A673 (cell line): ENCODE results near the gene SEMA6D. TPM values are rescaled to one million over a fixed set of nuclear protein-coding genes. Genes with fewer than 3 reads are reported as not detected.

Experiments
- Bru-seq: library from RNA; stranded (reverse); fragments of 400-500 nt; gene quantifications from one replicate; lab custom pipeline; 2021; lab: Mats Ljungman, UMichigan
- BruChase-seq, 2 experiments: library from RNA; stranded (reverse); fragments of 400-500 nt; gene quantifications; one replicate each; lab custom pipeline; 2021; lab: Mats Ljungman, UMichigan
- BruUV-seq: library from RNA; stranded (reverse); fragments of 400-500 nt; replicated peaks from 2 replicates; lab custom pipeline; 2021; lab: Mats Ljungman, UMichigan
- CTCF ChIA-PET: fragments of 300-600 bp; sonication (Branson Sonifier 250); formaldehyde crosslinking; loops from one replicate; lab custom pipeline; 2022; ENCODE audit warnings: antibody characterized with exemption; lab: Charles Lee
- POLR2A ChIA-PET: fragments of 300-600 bp; sonication (Branson Sonifier 250); formaldehyde crosslinking; loops from one replicate; lab custom pipeline; 2022; ENCODE audit warnings: antibody characterized with exemption; ENCODE audit not compliant: low non-redundant PET; lab: Charles Lee
- DNase-seq: peaks from one replicate; pipeline ENCODE4 v3.0.0-alpha.2; 2015; ENCODE audit warnings: low spot score
- H3K27ac ChIP-seq: fragments of 200-600 bp; sonication (generic); 2 replicates; pipeline ENCODE4 v1.5.1; 2016; ENCODE audit warnings: mixed run types, low read depth, mild to moderate bottlenecking, mixed read lengths, antibody characterized with exemption, low read length; ENCODE audit not compliant: poor library complexity, severe bottlenecking
- H3K27me3 ChIP-seq: fragments of 200-600 bp; sonication (generic); replicated peaks from 2 replicates; pipeline ENCODE4 v1.6.1; 2017; ENCODE audit warnings: mixed run types, low read depth, mild to moderate bottlenecking, mixed read lengths, antibody characterized with exemption, low read length; ENCODE audit not compliant: insufficient read depth, poor library complexity
- H3K36me3 ChIP-seq: fragments of 200-600 bp; sonication (generic); 2 replicates; pipeline ENCODE4 v1.6.1; 2016; ENCODE audit warnings: mixed run types, mild to moderate bottlenecking, mixed read lengths, antibody characterized with exemption, low read length; ENCODE audit not compliant: insufficient read depth, poor library complexity, severe bottlenecking
- H3K4me1 ChIP-seq: fragments of 200-600 bp; sonication (generic); 2 replicates; pipeline ENCODE4 v1.6.1; 2017; ENCODE audit warnings: mixed run types, mild to moderate bottlenecking, mixed read lengths, antibody characterized with exemption, low read length; ENCODE audit not compliant: insufficient read depth, poor library complexity, severe bottlenecking
- H3K4me3 ChIP-seq: fragments of 200-600 bp; sonication (generic); 2 replicates; pipeline ENCODE4 v1.5.1; 2016; ENCODE audit warnings: low read depth, mixed run types, mild to moderate bottlenecking, mixed read lengths, low read length; ENCODE audit not compliant: poor library complexity, severe bottlenecking
- H3K9me3 ChIP-seq: fragments of 200-600 bp; sonication (generic); 2 replicates; pipeline ENCODE4 v1.6.1; 2016; ENCODE audit warnings: mixed run types, low read depth, mild to moderate bottlenecking, mixed read lengths, antibody characterized with exemption, low read length; ENCODE audit not compliant: poor library complexity, severe bottlenecking
- EZH2 ChIP-seq: fragments of 200-600 bp; sonication (generic); IDR thresholded peaks from 2 replicates; pipeline ENCODE4 v1.6.1; 2017; ENCODE audit warnings: borderline replicate concordance, low read depth, mild to moderate bottlenecking, mixed read lengths, antibody characterized with exemption, low read length; ENCODE audit not compliant: poor library complexity, severe bottlenecking
- intact Hi-C: fragments of 100-400 bp; cut with micrococcal nuclease; formaldehyde crosslinking; loops from one replicate; pipeline ENCODE4 v1.10.0; 2022; ENCODE audit not compliant: unreplicated experiment
- long read RNA-seq: library from polyadenylated mRNA; stranded (forward); transcript quantifications from one replicate; pipeline ENCODE4 v2.0.0, GENCODE V29; 2022
- total RNA-seq: library from RNA; stranded (reverse); gene quantifications from 2 replicates; pipeline ENCODE4 v1.2.3, GENCODE V29; 2021
- TF ChIP-seq, protein P1 (sequence below): fragments of 300-800, 200-600 bp; sonication (generic); conservative IDR thresholded peaks from 2 replicates; pipeline ENCODE4 v1.5.1; 2017; ENCODE audit warnings: low read depth, mild to moderate bottlenecking, antibody characterized with exemption, low read length, moderate library complexity, mixed read lengths

SEMA6D gene, protein sequence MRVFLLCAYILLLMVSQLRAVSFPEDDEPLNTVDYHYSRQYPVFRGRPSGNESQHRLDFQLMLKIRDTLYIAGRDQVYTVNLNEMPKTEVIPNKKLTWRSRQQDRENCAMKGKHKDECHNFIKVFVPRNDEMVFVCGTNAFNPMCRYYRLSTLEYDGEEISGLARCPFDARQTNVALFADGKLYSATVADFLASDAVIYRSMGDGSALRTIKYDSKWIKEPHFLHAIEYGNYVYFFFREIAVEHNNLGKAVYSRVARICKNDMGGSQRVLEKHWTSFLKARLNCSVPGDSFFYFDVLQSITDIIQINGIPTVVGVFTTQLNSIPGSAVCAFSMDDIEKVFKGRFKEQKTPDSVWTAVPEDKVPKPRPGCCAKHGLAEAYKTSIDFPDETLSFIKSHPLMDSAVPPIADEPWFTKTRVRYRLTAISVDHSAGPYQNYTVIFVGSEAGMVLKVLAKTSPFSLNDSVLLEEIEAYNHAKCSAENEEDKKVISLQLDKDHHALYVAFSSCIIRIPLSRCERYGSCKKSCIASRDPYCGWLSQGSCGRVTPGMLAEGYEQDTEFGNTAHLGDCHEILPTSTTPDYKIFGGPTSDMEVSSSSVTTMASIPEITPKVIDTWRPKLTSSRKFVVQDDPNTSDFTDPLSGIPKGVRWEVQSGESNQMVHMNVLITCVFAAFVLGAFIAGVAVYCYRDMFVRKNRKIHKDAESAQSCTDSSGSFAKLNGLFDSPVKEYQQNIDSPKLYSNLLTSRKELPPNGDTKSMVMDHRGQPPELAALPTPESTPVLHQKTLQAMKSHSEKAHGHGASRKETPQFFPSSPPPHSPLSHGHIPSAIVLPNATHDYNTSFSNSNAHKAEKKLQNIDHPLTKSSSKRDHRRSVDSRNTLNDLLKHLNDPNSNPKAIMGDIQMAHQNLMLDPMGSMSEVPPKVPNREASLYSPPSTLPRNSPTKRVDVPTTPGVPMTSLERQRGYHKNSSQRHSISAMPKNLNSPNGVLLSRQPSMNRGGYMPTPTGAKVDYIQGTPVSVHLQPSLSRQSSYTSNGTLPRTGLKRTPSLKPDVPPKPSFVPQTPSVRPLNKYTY
- total RNA-seq (10.9 and 11.0 TPM in 2 replicates), Bru-seq, nascent RNA (percentile 71 among the genes with signal in this experiment), BruChase-seq, experiment 1, labeled RNA remaining after a 2-hour chase (percentile 72 among the genes with signal in this experiment), BruChase-seq, experiment 2, labeled RNA remaining after a 6-hour chase (percentile 64 among the genes with signal in this experiment)
- long read RNA-seq, partial matches to known transcripts, result 1 of 9 reads
- long read RNA-seq, other reads (novel, unspliced or antisense), result 8 of 9 reads

DNA sequence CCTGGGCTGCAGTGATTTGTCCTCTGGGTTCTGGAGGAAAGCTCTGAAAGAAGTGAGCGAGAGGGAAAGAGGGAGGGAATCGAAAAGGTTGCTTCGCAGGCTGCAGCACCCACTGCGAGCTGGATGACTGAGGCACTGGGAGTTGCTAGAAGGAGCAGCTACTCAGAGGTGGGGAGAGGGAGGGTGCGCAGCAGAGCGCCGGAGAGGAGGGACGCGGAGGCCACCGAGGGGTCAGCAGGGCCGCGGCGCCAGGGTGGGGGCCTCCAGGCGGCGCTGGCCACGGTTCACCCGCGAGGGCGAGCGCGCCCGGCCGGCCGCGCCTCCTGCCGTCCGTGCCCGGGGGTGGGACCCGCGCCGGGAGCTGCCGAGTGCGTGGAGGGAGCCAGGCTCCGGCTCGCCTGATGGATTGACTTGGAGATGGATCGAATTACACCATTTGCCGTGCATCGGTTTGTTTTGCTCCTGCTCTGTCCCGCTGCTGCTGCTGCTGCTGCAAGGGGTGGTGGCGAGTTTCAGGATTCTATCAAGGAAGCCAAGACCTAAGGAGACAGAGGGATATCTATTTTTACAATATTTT lies at the start of gene SEMA6D:
SEMA6D (plus strand) TSS at position 470 of the 577 bp plus-strand sequence. CDS start 42,294 bp downstream, outside the sequence.
- CTCF ChIA-PET, result interaction anchor here (0.7 to 1.5 kb wide), 5 partner anchors 13 to 522 kb away, joined by 3 to 4 read pairs (median 3); no protein-coding TSS in a partner anchor
- H3K9me3 ChIP-seq, result no peaks in the 10 kb centered on the region
- H3K4me1 ChIP-seq, result peaks cover 50% of the 10 kb centered on the region
- POLR2A ChIA-PET, result interaction anchor here (0.7 kb wide), 1 partner anchor 144 kb away, joined by 8 read pairs; no protein-coding TSS in a partner anchor
- BruUV-seq, result no TSS peak
- H3K4me3 ChIP-seq, result peak within 1 kb of the TSS; percentile 76
- intact Hi-C loops, result loop anchor here (2.0 to 10.0 kb wide), 5 partner anchors 242 to 568 kb away; no protein-coding TSS in a partner anchor
- TF ChIP-seq, protein P1, sequence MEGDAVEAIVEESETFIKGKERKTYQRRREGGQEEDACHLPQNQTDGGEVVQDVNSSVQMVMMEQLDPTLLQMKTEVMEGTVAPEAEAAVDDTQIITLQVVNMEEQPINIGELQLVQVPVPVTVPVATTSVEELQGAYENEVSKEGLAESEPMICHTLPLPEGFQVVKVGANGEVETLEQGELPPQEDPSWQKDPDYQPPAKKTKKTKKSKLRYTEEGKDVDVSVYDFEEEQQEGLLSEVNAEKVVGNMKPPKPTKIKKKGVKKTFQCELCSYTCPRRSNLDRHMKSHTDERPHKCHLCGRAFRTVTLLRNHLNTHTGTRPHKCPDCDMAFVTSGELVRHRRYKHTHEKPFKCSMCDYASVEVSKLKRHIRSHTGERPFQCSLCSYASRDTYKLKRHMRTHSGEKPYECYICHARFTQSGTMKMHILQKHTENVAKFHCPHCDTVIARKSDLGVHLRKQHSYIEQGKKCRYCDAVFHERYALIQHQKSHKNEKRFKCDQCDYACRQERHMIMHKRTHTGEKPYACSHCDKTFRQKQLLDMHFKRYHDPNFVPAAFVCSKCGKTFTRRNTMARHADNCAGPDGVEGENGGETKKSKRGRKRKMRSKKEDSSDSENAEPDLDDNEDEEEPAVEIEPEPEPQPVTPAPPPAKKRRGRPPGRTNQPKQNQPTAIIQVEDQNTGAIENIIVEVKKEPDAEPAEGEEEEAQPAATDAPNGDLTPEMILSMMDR, result no peak; the same call in 1 of the 2 replicates
- peak; percentile 90 for DNase-seq
- H3K36me3 ChIP-seq, result no peaks in the 10 kb centered on the region
- peak within 1 kb of the TSS; percentile 69 for H3K27ac ChIP-seq
- no peaks in the 10 kb centered on the region for H3K27me3 ChIP-seq

DNA sequence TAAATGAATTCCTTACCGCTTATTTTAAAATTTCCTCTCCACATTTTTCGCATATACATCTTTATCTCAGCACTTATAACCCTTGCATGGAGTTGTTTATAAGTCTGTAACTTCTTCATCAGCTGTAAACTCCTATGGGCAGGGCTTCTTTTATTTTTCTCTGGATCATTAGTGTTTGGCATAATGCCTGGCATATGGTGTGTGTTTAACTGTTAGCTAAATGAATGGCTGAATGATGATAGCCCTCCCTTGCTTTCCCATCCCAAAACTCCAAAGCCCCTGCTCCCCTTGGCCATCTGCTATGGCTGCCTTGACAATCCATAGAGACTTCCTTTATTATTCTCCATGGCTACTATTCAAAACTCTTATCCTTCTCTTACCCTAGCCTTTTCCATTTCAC lies 48.1 kb upstream of the SEMA6D start:
- no peak overlapping the region for H3K4me3 ChIP-seq
- ChIA-PET CTCF (no interaction called here), POLR2A (no interaction called here)
- H3K9me3 ChIP-seq, result no peaks in the 10 kb centered on the region
- no peak overlapping the region for H3K27ac ChIP-seq
- H3K36me3 ChIP-seq, result no peaks in the 10 kb centered on the region
- H3K4me1 ChIP-seq, result peaks cover 35% of the 10 kb centered on the region
- no peak for TF ChIP-seq EZH2
- TF ChIP-seq, protein P1, result no peak
- H3K27me3 ChIP-seq, result no peaks in the 10 kb centered on the region
- DNase-seq, result no peak
- no TSS peak for BruUV-seq
- intact Hi-C loops, result no loop called here
